K562 (cell line): ENCODE measurements around the gene RNF224. TPM values are rescaled to one million over a fixed set of nuclear protein-coding genes. Genes with fewer than 3 reads are reported as not detected.

Experiments
- ATAC-seq: fragments of 200-7000 bp; cut with Tn5 transposase; 3 replicates; pipeline ENCODE4 v1.9.1; 2020; ENCODE audit warnings: moderate library complexity
- BruUV-seq: library from RNA; stranded (reverse); fragments of 400-500 nt; replicated peaks from 2 replicates; lab custom pipeline; 2021; lab: Mats Ljungman, UMichigan
- CTCF ChIA-PET: fragments of 300-600 bp; formaldehyde crosslinking; extraction: SDS; loops from one replicate; lab custom pipeline; 2021; ENCODE audit warnings: low intra/inter-chr PET ratio; lab: Yijun Ruan, JAX
- POLR2A ChIA-PET: fragments of 300-600, 350-650 bp; sonication (Branson Sonifier 250); formaldehyde crosslinking; extraction: SDS; loops from one replicate; lab custom pipeline; 2021; ENCODE audit warnings: antibody characterized with exemption, inconsistent platforms; lab: Yijun Ruan, JAX
- DNase-seq, 4 experiments: peaks; one replicate each; pipeline versions ENCODE4 v3.0.0 to v3.0.0-alpha.2; 2011 to 2018; ENCODE audit warnings: low spot score in 3 of 4, mixed read lengths in 3 of 4; ENCODE audit errors: extremely low read depth in 1 of 4
- FAIRE-seq: peaks from 2 replicates; lab custom pipeline; 2011; peaks lifted over from hg19 to GRCh38; lab: Jason Lieb, UNC
- H2AFZ ChIP-seq: 2 replicates; pipeline ENCODE4 v1.6.0; 2011; ENCODE audit warnings: low read depth, low read length, control low read depth, inconsistent platforms
- H3K27ac ChIP-seq: fragments of 200-600 bp; 3 replicates; pipeline ENCODE4 v1.8.0; 2011; ENCODE audit warnings: low read depth, mild to moderate bottlenecking, control low read depth, inconsistent platforms, low read length, moderate library complexity, mixed read lengths; ENCODE audit errors: extremely low read depth
- H3K27me3 ChIP-seq, 2 experiments: fragments of 300-600 bp in 1 of 2; 2 replicates in 1 of 2; 3 replicates in 1 of 2; pipeline versions ENCODE4 v1.6.0 to v1.8.0; 2011; ENCODE audit warnings: inconsistent platforms in 2 of 2, low read length in 2 of 2, mild to moderate bottlenecking in 1 of 2, mixed read lengths in 1 of 2, moderate library complexity in 1 of 2; ENCODE audit not compliant: control insufficient read depth in 2 of 2, insufficient read depth in 2 of 2
- H3K36me3 ChIP-seq: fragments of 300-600 bp; 3 replicates; pipeline ENCODE4 v1.8.0; 2011; ENCODE audit warnings: mild to moderate bottlenecking, low read length, inconsistent platforms; ENCODE audit not compliant: control insufficient read depth, insufficient read depth
- H3K4me1 ChIP-seq, 2 experiments: fragments of 200-600 bp in 1 of 2; replicated peaks in 1 of 2; 2 replicates in 1 of 2; 3 replicates in 1 of 2; pipeline versions ENCODE4 v1.5.1 to v1.8.0; 2011; ENCODE audit warnings: inconsistent platforms in 2 of 2, low read length in 2 of 2, mild to moderate bottlenecking in 1 of 2, mixed read lengths in 1 of 2, moderate library complexity in 1 of 2; ENCODE audit not compliant: control insufficient read depth in 2 of 2, insufficient read depth in 2 of 2
- H3K4me2 ChIP-seq: 2 replicates; pipeline ENCODE4 v1.6.1; 2011; ENCODE audit warnings: low read length, control low read depth, inconsistent platforms, mixed read lengths; ENCODE audit not compliant: insufficient read depth
- H3K4me3 ChIP-seq: fragments of 200-600 bp; sonication (generic), shearing (Covaris generic); 2 replicates; pipeline ENCODE4 v1.5.1; 2016; ENCODE audit warnings: control low read depth, inconsistent platforms
- H3K79me2 ChIP-seq: fragments of 200-600 bp; 3 replicates; pipeline ENCODE4 v1.8.0; 2011; ENCODE audit warnings: low read length, inconsistent platforms; ENCODE audit not compliant: control insufficient read depth, insufficient read depth
- H3K9ac ChIP-seq, 2 experiments: 2 replicates each; pipeline versions ENCODE4 v1.6.0 to v1.6.1; 2011; ENCODE audit warnings: low read depth in 2 of 2, low read length in 2 of 2, control low read depth in 1 of 2, inconsistent platforms in 1 of 2, mild to moderate bottlenecking in 1 of 2, mixed read lengths in 1 of 2; ENCODE audit not compliant: insufficient read depth in 1 of 2
- H3K9me1 ChIP-seq: one replicate; pipeline ENCODE4 v1.6.0; 2011; ENCODE audit warnings: inconsistent platforms, mild to moderate bottlenecking, low read length, moderate library complexity; ENCODE audit not compliant: control insufficient read depth, insufficient read depth
- H3K9me3 ChIP-seq: replicated peaks from 2 replicates; pipeline ENCODE4 v1.5.1; 2011; ENCODE audit warnings: low read depth, low read length, inconsistent platforms; ENCODE audit not compliant: control insufficient read depth, insufficient read depth
- H4K20me1 ChIP-seq: replicated peaks from 2 replicates; pipeline ENCODE4 v1.6.1; 2011; ENCODE audit warnings: low read length, inconsistent platforms, mixed read lengths; ENCODE audit not compliant: control insufficient read depth, insufficient read depth
- ILK ChIP-seq: fragments of 450-650 bp; IDR thresholded peaks from 2 replicates; pipeline ENCODE4 v1.6.1; 2016; ENCODE audit warnings: missing genetic modification characterization, low read depth, mild to moderate bottlenecking, missing compliant biosample characterization, moderate library complexity, borderline replicate concordance
- WGBS: fragments of 100-300 bp; shearing (Covaris generic); methylation state at CpG from one replicate; pipeline ENCODE4 v1.1.6; 2016; ENCODE audit warnings: low coverage, mixed read lengths; ENCODE audit not compliant: insufficient coverage; ENCODE audit errors: missing lambda C conversion rate; 5-methylcytosine and 5-hydroxymethylcytosine counted together
- in situ Hi-C: fragments of 300-500 bp; cut with MboI; formaldehyde crosslinking; loops from 4 replicates; pipeline ENCODE4 v1.15.0; 2018; ENCODE audit warnings: inconsistent platforms, mixed read lengths
- intact Hi-C: fragments of 100-400 bp; cut with micrococcal nuclease; formaldehyde crosslinking; loops from 2 replicates; pipeline ENCODE4 v1.14.2; 2022
- polyA plus RNA-seq, 8 experiments: library from polyadenylated mRNA; depleted of rRNA in 4 of 8; stranded (reverse) in 5 of 8; unstranded in 3 of 8; fragments of >200 nt; fragmentation: Nextera tagmentation in 2 of 8; fragmentation: Illumina TruSeq in 1 of 8; extraction: Ambion mirVana in 2 of 8; extraction: Trizol in 1 of 8; gene quantifications; 2 replicates each; pipeline versions ENCODE4 v1.2.1 to v1.2.3, GENCODE V29; 2011 to 2014; ENCODE audit warnings: inconsistent platforms in 1 of 8, missing spikeins in 1 of 8
- total RNA-seq, 7 experiments: library from RNA; depleted of rRNA in 6 of 7; stranded (reverse); fragments of >200 nt in 6 of 7; fragmentation: Illumina TruSeq in 2 of 7; extraction: Trizol in 2 of 7; gene quantifications; 2 replicates each; pipeline versions ENCODE4 v1.2.1 to v1.2.3, GENCODE V29; 2011 to 2021; ENCODE audit warnings: low replicate concordance in 1 of 7
- TF ChIP-seq, protein P1 (sequence below): sonication (generic); formaldehyde crosslinking; IDR thresholded peaks from 2 replicates; pipeline ENCODE4 v1.8.1; 2023; ENCODE audit warnings: mild to moderate bottlenecking, missing genetic modification reagents

RNF224 gene
- total and polyA plus RNA-seq, 9 of the 15 experiments (the other 6 are each of a cell fraction or from before 2014, with no cell fraction given): not detected

GRCh38 chr9:137178939-137179630 lies 48.2 kb upstream of the RNF224 start:
- DNase-seq: no peak
- WGBS: 70% methylated on average over 7 of the region's 19 CpGs
- Histone ChIP-seq H4K20me1 (0 out of 2 replicates have a peak, but pooled peaks cover 2% of the 10 kb centered on the region), H3K79me2 (no peaks in the 10 kb centered on the region), H3K4me3 (no peak overlapping the region), H3K27ac (0 out of 3 replicates have a peak overlapping the region, but pooled peaks have one; percentile 28), H3K4me1 (peaks cover 3 to 66% of the 10 kb centered on the region in 2 experiments; a peak in 3 of 5 replicates), H2AFZ (no peak overlapping the region), H3K9ac (peak overlapping the region in 1 of 2 experiments; percentile 68; a peak in 2 of 4 replicates), H3K27me3 (no peaks in the 10 kb centered on the region), H3K4me2 (no peak overlapping the region), H3K9me1 (no peaks in the 10 kb centered on the region), H3K9me3 (no peaks in the 10 kb centered on the region), H3K36me3 (peaks cover 55% of the 10 kb centered on the region; the same call in 1 of the 3 replicates)
- in situ Hi-C loops (no loop called here), intact Hi-C loops (no loop called here)
- TF ChIP-seq, protein P1, sequence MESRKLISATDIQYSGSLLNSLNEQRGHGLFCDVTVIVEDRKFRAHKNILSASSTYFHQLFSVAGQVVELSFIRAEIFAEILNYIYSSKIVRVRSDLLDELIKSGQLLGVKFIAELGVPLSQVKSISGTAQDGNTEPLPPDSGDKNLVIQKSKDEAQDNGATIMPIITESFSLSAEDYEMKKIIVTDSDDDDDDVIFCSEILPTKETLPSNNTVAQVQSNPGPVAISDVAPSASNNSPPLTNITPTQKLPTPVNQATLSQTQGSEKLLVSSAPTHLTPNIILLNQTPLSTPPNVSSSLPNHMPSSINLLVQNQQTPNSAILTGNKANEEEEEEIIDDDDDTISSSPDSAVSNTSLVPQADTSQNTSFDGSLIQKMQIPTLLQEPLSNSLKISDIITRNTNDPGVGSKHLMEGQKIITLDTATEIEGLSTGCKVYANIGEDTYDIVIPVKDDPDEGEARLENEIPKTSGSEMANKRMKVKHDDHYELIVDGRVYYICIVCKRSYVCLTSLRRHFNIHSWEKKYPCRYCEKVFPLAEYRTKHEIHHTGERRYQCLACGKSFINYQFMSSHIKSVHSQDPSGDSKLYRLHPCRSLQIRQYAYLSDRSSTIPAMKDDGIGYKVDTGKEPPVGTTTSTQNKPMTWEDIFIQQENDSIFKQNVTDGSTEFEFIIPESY: 0 out of 2 replicates have a peak, but pooled peaks have one; percentile 33
- no peak for TF ChIP-seq ILK (tag)
- ChIA-PET POLR2A (interaction anchor here (0.6 to 1.4 kb wide), 5 partner anchors 9 to 62 kb away, joined by 3 to 8 read pairs (median 3); partner anchors contain the start of genes SSNA1 and TUBB4B), CTCF (no interaction called here)
- BruUV-seq: no TSS peak
- no peak for FAIRE-seq
- ATAC-seq: no peak
